GM21447 (cell line): ENCODE data around the gene ATP6V1G1.
"Not testable (repeated sequence)": the region's sequence is repeated elsewhere in the genome, so short reads cannot be mapped to it uniquely, and the experiment has no call there.

Experiments used
- ATAC-seq: cut with Tn5 transposase; IDR thresholded peaks from one replicate; pipeline ENCODE4 v1.9.1; 2021; ENCODE audit not compliant: unreplicated experiment

ATP6V1G1 gene

GRCh38 chr9:114576779-114577178 is 10.8 kb upstream of the ATP6V1G1 start:
- ATAC-seq: not testable (repeated sequence)

- ATAC-seq: not testable (repeated sequence)
Observed at GRCh38 chr9:114578134-114578533, 9.4 kb upstream of the ATP6V1G1 start.

- ATAC-seq: no peak
Observed at GRCh38 chr9:114580609-114581193, 6.9 kb upstream of the ATP6V1G1 start.

- ATAC-seq: no peak
Observed at GRCh38 chr9:114583371-114584155, 4.0 kb upstream of the ATP6V1G1 start.

GRCh38 chr9:114588210-114588609 is 641 bp downstream of the ATP6V1G1 start:
- ATAC-seq: no peak

- ATAC-seq: no peak
Observed at GRCh38 chr9:114588651-114589526, 1.3 kb downstream of the ATP6V1G1 start.

- no peak for ATAC-seq
Observed at GRCh38 chr9:114590328-114590727, 2.8 kb downstream of the ATP6V1G1 start.

GRCh38 chr9:114591291-114591787 is 3.8 kb downstream of the ATP6V1G1 start:
- ATAC-seq: no peak

- no peak for ATAC-seq
Observed at GRCh38 chr9:114591849-114592248, 4.3 kb downstream of the ATP6V1G1 start.

GRCh38 chr9:114592356-114592755 is 4.8 kb downstream of the ATP6V1G1 start:
- ATAC-seq: no peak

GRCh38 chr9:114594136-114594535 is 6.6 kb downstream of the ATP6V1G1 start:
- no peak for ATAC-seq

GRCh38 chr9:114600502-114601248 is 13.1 kb downstream of the ATP6V1G1 start:
- ATAC-seq: not testable (repeated sequence)

- not testable (repeated sequence) for ATAC-seq
Observed at GRCh38 chr9:114601787-114602186, 14.2 kb downstream of the ATP6V1G1 start.

GRCh38 chr9:114602620-114603019 is 15.1 kb downstream of the ATP6V1G1 start:
- ATAC-seq: no peak

GRCh38 chr9:114603248-114603647 is 15.7 kb downstream of the ATP6V1G1 start:
- ATAC-seq: no peak

- ATAC-seq: no peak
Observed at GRCh38 chr9:114604989-114605388, 17.4 kb downstream of the ATP6V1G1 start.

GRCh38 chr9:114606068-114606467 is 18.5 kb downstream of the ATP6V1G1 start:
- ATAC-seq: no peak

GRCh38 chr9:114606597-114607207 is 19.1 kb downstream of the ATP6V1G1 start:
- ATAC-seq: no peak

GRCh38 chr9:114607671-114608524 is 20.3 kb downstream of the ATP6V1G1 start:
- ATAC-seq: peak; percentile 32

GRCh38 chr9:114608525-114608796 is 20.9 kb downstream of the ATP6V1G1 start:
- no peak for ATAC-seq
